Activated CD4-positive, CD25-positive, alpha-beta regulatory T cell treated with anti-CD3 and anti-CD28 coated beads, Interleukin-2, amount 50 U/mL, for 16 hours (primary cell): Measurements from ENCODE around the gene PCGF6.
"Not testable (repeated sequence)": the region's sequence is repeated elsewhere in the genome, so short reads cannot be mapped to it uniquely, and the experiment has no call there.

Experiments used
- DNase-seq: peaks from one replicate; pipeline ENCODE4 v3.0.0-alpha.2; 2020; ENCODE audit warnings: low read depth, low spot score

Gene PCGF6, protein sequence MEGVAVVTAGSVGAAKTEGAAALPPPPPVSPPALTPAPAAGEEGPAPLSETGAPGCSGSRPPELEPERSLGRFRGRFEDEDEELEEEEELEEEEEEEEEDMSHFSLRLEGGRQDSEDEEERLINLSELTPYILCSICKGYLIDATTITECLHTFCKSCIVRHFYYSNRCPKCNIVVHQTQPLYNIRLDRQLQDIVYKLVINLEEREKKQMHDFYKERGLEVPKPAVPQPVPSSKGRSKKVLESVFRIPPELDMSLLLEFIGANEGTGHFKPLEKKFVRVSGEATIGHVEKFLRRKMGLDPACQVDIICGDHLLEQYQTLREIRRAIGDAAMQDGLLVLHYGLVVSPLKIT

DNA sequence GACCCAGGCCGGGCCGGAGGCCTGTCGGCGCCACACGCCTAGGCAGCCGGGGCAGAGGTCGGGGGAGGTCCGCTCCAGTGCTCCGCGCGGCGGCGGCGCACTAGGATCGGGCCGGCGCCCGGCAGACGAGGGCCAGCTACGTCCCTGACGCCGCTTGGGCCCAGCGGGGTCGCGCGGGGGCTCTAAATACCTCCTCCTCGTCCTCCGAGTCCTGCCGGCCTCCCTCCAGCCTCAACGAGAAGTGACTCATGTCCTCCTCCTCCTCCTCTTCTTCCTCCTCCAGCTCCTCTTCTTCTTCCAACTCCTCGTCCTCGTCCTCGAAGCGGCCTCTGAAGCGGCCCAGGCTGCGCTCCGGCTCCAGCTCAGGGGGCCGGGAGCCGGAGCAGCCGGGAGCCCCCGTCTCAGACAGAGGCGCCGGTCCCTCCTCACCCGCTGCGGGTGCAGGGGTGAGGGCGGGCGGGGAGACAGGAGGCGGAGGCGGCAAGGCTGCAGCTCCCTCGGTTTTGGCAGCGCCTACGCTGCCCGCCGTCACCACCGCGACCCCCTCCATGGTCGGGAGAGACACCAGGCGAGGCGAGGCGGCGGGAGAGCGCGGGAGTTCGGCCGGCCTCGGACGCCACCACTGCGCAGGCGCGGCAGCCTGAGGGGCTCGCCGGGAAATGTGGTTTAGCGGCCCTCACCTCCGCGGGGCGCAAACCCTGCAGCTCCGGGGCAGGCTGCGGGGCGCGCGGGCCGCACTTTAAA, at the start of gene PCGF6:
Gene PCGF6, minus strand, starts transcription at position 624 of the 744 bp plus-strand sequence. Its CDS starts 74 bp downstream, at position 550.
- peak; percentile 38 for DNase-seq

DNA sequence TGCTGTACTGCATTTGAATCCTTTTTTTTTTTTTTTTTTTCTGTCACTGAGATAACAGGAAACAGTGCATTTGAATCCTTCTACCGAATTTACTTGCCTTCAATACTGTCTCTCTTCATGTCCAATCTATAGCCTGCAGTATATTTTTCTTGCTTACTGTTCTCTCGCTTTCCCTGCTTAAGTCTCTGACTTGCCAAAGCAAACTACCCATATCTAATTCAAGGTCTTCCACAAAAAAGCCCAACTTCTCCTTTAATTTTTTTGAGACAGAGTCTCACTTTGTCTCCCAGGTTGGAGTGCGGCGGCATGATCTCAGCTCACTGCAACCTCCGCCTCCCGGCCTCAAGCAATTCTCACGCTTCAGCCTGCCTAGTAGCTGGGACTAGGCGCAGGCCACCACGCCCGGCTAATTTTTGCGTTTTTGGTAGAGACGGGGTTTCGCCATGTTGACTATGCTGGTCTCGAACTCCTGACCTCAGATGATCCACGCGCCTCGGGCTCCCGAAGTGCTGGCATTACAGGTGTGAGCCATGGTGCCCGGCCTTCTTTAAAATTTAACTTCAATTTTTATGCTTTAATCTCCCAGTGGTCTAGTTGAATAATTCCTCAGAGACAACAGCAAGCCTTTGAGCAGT, 46.4 kb upstream of the PCGF6 start:
- DNase-seq = no peak

DNA sequence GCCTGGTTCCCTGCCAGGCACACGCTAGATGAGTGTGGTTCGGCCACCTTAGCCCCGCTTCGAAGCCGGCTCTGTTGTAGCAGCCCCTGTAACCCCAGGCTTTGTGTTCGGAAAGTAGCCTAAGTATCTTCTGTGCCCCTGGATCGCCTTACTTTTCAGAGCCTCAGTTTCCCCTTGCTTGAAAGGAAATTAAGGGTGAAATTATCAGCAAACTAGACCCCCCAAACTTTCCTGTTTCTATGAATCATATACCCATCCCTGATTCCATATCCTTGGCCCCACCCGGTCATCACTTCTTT, 45.8 kb upstream of the PCGF6 start:
- DNase-seq = no peak

DNA sequence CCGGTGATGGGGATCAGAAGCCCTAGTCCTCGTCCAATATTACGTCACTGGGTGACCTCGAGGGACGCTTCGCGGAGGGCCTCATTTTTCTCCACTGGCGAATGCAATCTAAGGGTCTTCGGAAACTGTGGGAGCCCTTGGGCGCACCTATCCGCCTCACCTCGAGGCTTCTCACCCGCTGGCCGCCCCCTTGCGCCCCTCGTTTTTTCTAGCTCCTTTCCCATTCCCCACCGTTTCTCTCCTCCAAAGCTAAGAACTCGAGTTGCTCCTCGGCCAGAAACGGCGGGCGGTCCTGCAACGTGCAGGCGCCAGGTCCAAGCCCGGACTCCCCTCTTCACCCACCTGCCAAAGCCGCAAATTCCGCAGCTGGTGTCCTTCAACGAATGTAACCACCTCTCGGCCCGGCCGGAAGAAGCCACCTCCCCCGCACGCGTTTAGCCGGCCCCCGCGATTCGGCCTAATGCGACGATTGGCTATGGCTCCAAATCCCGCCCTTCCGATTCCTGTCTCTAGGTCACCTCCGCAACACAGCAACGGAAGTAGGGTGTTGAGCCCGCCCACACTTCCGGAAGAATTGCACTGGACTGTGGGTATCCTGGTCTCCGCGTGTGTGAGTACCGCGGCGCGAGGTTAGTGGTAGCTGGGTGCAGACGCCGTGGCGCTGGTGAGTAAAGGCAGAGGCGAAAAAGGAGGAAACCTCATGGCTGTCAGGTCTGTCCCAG, 45.3 kb upstream of the PCGF6 start, which contains the start of the genes ATP5MK and PDCD11:
Gene ATP5MK, minus strand, starts transcription at position 409 of the 722 bp plus-strand sequence. CDS start 4,018 bp downstream, outside the sequence.
Gene PDCD11, plus strand, starts transcription at position 560 of the 722 bp plus-strand sequence. CDS start 1,801 bp downstream, outside the sequence.
- peak; percentile 96 for DNase-seq

DNA sequence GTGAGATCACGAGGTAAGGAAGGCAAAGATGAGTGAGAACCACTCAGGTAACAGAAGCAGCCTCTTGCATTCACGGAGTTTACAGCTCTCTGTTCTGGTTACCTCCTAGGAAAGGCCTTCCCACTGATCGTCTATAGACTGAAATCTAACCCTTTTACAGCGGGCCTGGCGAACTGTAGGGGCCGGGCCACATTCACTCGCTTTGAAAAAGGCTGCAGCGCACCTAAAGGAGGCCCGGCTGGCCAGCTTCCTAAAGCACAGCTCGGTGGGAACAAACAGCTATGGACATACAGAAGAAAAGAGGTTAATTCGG, 44.8 kb upstream of the PCGF6 start:
- DNase-seq = no peak

DNA sequence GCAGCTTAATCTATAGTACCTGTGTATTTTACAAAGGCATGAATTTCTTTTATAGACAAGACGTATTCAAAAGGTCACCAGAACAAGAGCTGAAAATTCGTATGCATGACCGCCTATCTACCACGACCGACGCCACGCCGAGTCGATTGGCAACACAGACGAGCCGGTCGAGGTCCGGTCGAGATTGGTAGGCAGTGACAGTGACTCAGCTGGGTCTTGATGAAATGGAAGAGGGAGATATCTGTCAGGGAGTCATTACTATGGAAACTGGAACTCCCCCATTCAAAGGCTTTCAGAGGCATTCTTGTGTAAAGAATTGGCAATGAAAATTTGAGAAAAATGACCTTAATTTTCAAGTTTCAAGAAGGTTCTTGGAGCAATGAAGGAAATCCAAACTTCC, 43.2 kb upstream of the PCGF6 start:
- DNase-seq = no peak

DNA sequence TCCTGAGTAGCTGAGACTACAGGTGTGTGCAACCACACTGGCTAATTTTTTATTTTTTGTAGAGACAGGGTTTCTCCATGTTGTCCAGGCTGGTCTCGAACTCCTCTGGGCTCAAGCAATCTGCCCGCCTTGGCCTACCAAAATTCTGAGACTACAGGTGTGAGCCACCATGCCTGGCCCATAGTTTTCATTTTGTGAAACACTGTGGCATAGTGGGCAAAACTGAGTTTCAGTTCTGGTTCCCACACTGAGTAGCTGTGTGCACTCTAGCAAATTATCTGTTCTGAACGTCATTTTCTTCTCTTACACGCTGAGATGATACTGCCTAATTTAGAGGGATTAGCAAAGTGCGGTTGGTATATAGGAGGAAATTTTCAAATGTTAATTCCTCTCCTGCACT, 31.8 kb upstream of the PCGF6 start:
- no peak for DNase-seq

DNA sequence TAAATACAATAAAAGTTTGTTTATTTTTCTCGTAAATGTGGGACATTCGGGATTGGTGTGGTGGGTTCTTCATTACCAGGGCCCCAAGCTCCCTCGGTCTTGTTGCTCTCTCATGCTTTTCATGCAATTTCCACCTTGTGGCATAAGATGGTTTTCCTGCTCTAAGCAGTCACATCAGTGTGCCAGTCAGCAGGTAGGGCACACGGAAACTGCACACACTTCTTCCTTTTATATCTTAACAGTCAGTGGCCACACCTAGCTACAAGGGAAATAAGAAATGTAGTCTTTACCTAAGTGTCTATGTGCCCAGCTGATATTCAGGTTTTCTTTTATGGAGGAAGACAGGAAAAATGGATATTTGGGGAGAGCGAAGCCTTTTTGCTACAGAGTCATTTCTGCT, 23.3 kb upstream of the PCGF6 start:
- DNase-seq = no peak

DNA sequence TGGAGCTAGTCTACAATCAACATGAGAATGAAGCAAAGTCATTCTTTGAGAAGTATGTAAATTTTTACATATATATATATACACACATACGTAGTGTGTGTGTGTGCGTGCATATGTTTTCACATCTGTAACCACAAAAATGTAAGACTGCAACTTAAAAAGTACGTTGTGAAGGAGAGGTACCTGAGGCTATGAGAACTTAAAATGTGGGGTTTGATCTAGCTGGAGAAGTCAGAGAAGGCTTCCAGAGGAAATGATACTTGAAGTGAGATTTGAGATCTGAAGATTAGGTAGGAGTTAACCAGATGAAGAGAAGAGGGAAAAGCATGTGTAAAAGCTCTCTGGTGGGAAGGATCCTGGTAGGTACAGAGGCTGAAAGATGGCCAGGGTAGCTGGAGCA, 22.6 kb upstream of the PCGF6 start:
- DNase-seq = no peak

DNA sequence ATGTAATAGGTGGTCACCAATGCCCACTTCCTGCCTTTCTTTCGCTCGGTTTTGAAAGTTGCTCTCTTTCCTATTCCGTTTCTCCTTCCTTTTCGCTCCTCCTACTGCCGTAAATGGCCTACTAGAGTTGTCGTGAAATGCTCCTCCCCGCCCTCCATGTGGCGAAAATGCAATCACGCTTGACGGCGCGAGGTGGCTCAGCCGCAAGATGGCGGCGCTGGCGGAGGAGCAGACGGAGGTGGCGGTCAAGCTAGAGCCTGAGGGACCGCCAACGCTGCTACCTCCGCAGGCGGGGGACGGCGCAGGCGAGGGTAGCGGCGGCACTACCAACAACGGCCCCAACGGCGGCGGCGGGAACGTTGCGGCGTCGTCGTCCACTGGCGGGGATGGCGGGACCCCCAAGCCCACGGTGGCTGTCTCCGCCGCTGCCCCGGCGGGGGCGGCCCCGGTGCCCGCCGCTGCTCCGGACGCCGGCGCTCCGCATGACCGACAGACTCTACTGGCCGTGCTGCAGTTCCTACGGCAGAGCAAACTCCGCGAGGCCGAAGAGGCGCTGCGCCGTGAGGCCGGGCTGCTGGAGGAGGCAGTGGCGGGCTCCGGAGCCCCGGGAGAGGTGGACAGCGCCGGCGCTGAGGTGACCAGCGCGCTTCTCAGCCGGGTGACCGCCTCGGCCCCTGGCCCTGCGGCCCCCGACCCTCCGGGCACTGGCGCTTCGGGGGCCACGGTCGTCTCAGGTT, 17.0 kb upstream of the PCGF6 start, which contains the start of gene TAF5:
Gene TAF5, plus strand, starts transcription at position 195 of the 737 bp plus-strand sequence. Its CDS starts 14 bp downstream, at position 209.
- DNase-seq = peak; percentile 85

DNA sequence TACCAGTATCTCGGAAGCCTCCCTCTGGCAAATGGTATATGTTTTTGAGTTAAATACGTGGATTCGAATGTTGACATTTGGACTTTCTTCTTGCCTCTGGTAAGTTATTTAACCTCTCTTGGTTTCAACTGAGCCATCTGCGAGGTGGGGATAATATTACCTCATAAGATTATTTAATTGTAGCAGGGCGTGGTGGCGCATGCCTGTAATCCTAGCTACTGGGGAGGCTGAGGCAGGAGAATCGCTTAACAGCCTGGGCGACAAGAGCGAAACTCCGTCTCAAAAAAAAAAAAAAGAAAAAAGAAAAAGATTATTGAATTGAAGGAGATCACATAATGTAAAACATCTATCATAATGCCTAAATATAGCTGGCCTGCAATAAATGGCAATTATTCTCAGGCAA, 16.4 kb upstream of the PCGF6 start:
- DNase-seq = no peak

DNA sequence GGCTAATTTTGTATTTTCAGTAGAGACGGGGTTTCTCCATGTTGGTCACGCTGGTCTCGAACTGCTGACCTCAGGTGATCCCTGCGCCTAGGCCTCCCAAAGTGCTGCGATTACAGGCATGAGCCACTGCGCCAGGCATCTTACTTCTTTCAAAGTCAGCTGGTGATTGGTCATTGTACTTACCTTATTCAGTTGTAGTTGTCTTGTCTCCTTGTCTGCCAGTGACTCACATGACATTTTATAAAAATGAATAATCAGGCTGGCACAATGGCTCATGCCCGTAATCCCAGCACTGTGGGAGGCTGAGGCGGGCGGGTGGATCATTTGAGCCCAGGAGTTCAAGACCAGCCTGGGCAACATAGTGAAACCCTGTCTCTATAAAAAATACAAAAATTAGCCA, 9.9 kb upstream of the PCGF6 start:
- DNase-seq = not testable (repeated sequence)

DNA sequence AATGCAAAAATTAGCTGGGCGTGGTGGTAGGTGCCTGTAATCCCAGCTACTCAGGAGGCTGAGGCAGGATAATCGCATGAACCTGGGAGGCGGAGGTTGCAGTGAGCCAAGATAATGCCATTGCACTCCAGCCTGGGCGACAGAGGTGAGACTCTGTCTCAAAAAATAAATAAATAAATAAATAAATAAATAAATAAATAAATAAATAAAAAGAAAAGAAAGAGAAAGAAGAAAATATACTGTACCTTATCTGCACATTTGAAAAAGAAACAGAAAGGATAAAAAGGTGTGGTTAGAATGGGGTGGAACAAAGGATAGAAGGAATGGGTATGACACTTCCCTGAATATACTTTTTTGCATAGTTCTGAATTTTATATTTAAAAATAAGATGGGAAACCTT, 8.6 kb upstream of the PCGF6 start:
- not testable (repeated sequence) for DNase-seq

DNA sequence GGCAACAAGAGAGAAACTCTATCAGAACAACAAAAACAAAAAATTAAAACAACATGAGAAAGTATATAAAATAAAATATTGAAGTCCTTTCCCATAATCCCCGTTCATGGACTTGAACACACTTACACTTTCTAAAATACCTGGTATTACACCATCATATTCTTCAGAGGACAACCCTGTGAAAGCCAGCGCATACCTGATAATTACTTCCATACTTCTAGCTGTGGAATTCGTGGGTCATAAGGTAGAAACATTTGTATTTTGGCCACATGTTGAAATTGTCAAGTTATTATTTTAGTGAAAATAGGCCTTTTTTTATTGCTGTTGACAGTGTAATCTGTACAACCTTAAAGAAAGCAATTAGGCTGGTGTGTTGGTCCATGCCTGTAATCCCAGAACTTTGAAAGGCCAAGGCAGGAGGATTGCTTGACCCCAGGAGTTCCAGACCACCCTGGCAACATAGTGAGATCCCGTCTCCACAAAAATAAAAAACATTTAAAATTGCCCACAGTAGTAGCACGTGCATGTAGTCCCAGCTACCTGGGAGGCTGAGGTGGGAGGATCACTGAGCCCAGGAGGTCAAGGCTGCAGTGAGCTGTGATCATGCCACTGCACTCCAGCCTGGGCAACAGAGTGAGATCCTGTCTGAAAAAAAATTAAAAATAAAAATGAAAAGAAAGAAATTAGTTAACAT, 5.1 kb upstream of the PCGF6 start:
- no peak for DNase-seq

DNA sequence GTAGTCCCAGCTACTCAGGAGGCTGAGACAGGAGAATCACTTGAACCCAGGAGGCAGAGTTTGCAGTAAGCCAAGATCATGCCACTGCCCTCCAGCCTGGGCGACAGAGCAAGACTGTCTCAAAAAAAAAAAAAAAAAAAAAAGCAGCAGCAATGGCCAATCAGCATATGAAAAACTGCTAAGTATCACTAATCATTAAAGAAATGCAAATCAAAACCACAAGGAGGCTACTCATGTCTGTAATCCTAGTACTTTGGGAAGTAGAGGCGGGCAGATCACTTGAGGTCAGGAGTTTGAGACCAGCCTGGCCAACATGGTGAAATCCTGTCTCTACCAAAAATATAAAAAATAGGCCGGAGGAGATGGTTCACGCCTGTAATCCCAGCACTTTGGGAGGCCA, 3.6 kb upstream of the PCGF6 start:
- DNase-seq = not testable (repeated sequence)

DNA sequence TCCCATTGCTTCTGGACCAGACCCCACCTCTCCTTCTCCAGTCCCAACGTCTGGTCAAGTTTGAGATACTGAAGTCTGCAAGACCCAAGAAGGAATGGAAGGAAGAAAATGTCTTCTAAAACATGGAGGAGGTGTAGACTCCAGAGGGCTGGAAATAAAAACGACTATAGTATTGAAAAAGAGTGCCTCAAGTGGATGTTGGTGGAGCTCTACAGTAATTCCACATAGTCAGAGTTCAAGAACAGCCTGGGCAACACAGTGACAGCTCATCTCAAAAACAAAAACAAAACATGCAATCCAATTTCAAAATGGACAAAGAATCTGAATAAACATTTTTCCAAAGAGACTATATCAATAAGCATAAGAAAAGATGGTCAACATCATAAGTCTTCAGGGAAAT, 2.3 kb upstream of the PCGF6 start:
- no peak for DNase-seq

DNA sequence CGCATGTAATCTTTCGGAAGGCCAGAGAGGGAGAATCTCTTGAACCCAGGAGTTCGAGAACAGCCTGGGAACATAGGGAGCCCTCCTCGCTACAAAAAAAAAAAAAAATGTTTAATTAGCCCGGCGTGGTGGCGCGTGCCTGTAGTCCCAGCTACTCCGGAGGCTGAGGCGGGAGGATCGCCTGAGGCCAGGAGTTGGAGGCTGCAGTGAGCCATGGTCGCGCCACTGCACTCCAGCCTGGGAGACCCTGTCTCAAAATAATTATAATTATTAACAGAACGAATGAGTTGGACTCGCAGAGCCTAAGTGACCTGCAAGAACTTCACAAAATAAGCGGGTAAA, 794 bp downstream of the PCGF6 start:
- no peak for DNase-seq

DNA sequence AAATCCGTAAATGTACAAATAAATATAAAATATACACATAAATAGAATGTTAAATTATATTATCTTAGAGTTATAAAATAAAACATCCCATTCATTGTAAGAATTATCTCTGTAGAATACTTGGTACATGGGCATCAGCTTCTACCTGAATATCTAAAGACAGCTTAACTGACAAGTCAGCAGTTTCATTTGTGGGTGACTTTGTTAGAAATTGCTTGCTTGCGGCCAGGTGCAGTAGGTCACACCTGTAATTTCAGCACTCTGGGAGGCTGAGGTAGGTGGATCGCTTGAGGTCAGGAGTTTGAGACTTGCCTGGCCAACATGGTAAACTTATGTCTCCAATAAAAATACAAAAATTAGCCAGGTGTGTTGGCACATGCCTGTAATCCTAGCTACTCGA, 14.6 kb downstream of the PCGF6 start:
- DNase-seq = no peak

DNA sequence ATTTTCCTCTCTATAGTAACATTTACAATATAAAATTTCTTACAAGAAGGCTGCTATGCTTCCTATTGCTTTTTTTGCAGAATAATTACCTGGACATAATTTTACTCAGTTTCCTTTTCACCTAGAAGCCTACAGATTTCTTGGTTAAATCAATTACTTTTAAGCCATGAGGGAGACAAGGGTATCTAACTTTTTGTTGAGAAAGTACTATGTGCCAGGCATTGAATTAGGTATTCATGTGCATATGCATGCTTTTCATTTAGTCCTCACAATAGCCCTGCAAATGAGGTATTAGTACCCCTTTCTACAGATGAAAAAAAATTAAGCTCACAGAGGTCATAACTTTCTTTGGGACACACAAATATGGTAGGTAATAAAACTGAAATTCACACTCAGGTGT, 16.4 kb downstream of the PCGF6 start:
- DNase-seq = no peak

DNA sequence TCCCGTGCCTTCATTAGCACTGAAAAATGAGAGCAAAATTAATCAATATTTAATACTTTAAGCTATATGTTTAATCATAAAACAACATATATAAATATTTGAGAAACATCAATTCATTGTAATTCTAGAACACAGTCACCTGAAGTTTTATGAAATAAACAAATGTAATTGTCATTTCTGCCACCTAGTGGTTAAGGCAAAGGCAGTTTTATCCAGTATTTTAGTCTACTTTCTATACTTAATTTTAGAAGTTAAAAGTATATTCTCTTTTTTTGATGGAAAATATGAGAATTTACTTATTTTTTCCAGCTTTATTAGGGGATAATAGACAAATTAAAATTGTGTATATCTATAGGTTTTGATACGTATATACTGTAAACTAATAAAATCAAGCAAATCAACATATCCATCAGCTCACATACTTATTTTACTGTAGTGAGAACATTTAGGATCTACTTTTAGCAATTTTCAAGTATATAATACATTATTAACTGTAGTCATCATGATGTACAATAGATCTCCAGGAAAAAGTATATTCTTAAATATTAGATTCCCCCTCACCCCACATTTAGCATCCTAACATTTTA, 16.9 kb downstream of the PCGF6 start:
- no peak for DNase-seq
